HG03571 (cell line): ENCODE measurements around the gene RSRP1.

Experiments used
- ATAC-seq: cut with Tn5 transposase; IDR thresholded peaks from one replicate; pipeline ENCODE4 v1.9.1; 2021; ENCODE audit not compliant: unreplicated experiment

The RSRP1 gene

DNA sequence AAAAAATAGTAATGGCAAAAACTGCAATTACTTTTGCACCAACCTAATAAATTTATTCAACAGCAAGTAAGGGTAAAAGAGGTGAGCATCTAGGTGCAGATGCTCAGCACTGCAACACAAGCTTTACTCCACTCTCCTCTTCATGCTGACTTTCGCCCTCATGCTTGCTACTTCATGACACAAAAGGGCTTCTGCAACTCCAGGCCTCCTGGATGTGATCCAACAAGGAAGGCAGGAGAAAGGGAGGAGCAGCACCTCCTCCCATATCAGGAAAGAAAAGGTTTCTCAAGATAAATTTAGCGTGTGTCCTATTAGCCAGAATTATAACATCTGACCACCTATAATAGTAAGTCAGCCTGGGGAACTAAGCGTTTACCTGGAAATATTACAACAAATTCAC, 26.6 kb downstream of the RSRP1 start:
- ATAC-seq, result no peak

DNA sequence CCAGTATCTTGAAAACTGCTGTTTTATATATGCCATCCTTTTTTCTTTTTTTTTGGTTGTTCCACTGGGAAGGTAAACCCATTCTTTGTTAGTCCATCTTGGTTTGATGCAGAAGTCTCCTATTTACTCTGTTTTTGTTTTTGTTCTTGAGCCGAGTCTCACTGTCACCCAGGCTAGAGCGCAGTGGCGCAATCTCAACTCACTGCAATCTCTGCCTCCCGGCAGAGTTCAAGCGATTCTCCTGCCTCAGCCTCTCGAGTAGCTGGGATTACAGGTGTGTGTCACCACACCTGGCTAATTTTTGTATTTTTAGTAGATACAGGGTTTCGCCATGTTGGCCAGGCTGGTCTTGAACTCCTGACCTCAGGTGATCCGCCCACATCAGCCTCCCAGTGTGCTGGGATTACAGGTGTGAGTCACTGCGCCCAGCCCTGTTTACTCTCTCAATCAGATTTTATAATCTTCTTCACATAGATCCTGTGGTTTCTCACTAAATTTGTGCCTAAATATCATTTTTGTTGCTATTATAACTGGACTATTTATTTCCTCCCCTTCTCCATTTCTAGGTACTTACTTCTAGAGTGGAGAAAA, 27.5 kb downstream of the RSRP1 start:
- ATAC-seq, result no peak

DNA sequence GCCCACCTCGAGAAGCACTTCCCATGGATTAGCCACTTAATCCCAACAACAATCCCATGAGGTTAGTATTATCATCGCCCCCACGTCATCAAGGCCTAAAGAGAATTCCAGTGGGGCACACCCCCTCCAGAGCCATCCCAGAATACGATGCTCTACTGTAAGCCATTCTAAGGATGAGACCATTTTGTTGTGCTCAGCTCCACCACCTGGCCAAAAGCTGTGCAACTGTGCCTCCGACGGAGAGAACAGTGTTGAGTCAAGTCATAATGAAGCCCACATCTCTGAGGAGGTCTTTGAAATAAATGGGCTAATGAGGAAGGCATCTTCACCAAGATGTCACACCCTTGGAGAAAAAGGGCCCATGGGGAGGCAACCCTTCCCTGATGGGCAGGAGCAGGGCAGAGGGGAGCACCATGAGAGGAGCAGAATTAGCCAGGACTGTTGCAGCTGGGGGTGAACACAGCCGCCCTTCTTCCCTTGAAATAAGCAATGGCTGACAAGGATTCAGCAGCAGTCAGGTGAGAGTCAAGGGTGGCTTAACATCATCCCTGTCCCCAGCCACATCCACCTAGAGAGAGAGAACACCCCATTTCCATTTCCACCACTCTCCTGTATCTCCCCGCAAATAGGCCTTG, 29.5 kb downstream of the RSRP1 start:
- ATAC-seq, result no peak

DNA sequence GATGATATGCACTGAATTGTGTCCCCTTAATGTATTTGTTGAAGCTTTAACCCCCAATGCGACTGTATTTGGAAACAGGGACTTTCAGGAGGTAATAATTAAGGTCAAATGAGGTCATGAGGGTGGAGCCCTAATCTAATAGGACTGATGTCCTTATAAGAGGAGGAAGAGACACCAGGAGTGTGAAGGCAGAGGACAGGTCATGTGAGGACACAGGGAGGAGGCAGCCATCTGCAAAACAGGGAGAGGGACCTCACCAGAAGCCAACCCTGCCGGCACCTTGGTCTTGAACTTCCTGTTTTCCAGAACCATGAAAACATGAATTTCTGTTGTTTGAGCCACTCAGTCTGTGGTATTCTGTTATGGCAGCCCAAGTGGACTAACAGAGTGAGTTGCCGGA, 30.2 kb downstream of the RSRP1 start:
- no peak for ATAC-seq

DNA sequence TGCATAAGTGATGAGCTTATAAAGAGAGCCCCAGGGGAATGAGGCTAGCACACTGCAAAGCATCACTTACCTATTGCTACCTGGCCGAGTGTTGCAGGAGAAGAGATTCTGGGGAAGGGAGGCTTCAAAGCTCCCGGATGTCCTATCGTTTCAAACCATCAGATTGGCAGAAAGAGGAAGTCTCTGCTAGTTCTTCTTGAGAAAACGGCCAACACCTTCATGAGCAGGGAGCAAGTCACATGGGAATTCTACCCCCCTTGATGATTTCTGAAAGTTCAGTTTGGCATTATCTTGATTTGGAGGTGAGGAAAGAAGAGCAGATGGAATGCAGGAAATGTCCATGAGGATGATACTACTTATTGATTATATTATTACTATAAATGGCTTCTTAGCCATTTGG, 31.1 kb downstream of the RSRP1 start:
- no peak for ATAC-seq

DNA sequence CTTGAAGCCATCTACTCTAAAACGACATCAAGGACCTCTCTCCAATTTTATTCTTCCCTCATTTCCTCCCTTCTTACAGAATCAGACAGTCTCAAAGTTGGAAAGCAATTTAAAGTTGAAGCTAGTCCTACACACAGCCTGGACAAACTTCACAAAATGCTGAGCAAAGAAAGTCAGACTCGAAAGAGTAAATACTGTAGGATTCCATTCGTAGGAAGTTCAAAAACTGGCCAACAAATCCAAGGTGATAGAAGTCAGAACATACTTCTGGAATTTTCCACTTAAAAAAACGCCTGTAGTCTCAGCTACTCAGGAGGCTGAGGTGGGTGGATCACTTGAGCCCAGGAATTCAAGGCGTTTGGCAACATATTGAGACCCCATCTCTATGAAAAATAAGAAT, 34.5 kb downstream of the RSRP1 start:
- no peak for ATAC-seq

DNA sequence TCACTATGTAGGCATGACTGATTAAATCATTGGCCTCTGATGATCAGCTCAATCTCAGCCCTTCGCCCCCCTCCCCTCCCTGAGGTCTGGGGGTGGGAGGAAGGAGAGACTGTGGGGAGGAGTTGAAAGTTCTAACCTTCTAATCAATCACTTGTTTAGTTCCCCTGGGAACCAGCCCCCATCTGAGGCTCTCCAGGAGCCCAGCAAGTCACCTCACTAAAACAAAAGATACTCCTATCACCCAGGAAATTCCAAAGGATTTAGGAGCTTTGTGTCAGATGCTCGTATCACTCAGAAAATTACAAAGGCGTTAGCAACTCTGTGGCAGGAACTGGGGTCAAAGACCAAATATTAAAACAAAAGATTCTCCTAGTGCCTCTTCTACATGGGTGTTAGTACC, 36.5 kb downstream of the RSRP1 start:
- no peak for ATAC-seq

DNA sequence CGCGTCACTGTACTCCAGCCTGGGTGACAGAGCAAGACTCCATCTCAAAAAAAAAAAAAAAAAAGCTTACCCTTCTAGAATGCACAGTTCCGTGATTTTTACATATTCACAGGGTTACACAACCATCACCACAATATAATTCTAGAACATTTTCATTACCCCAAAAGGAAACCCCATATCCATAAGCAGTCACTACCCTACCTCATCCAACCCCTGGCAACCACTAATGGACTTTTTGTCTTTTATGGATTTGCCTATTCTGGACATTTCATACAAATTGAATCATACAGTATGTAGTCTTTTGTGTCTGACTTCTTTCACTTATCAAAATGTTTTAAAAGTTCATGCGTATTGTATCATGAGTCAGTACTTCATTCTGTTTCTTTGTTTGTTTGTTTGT, 37.7 kb downstream of the RSRP1 start:
- no peak for ATAC-seq

DNA sequence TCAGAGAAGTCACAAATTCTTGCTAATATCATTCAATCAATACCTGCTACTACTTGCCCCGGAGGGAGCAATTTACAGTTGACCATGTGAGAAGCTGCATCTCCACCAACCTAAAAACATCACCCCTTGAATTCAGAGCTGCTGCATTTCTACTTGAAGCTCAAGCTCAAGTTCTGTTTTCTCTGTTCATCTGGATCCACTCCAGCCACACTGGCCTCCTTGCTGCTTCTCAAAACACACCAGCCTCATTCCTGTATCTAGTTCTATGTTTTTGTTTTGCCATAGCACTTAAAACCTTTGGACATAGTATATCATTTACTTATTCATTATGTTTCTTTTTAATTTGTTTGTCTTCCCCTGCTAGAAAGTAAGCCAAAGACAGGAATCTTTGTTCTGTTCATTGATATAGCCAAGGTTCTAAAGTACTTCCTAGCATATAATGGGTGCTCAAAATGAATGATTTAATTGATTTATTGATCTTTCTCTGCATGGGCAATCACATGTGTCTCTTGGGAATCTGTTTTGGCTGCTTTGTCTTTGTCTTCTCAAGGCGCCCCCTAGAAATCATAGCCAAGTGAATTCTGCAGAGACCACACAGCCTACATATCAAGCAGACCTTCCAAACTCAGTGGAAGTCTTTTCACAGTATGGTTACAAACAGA, 38.6 kb downstream of the RSRP1 start:
- ATAC-seq, result no peak

DNA sequence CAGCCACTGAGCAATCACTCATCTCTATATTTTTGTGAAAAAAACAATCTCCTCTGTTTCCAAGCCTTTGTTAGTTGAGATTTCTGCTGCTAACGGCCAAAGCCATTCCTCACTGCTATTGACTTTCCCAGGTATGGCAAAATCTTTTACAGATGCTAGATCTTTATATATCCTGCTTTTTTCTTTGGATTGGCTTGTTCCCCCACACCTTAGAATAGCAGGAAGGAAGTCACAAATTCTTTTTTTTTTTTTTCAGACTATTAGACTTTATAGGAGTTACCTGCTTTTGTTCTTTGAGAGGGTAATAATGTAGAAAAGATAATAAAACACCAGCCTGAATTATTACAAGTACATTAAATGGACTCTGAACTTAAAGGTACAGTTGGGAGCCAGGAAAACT, 39.2 kb downstream of the RSRP1 start:
- no peak for ATAC-seq

DNA sequence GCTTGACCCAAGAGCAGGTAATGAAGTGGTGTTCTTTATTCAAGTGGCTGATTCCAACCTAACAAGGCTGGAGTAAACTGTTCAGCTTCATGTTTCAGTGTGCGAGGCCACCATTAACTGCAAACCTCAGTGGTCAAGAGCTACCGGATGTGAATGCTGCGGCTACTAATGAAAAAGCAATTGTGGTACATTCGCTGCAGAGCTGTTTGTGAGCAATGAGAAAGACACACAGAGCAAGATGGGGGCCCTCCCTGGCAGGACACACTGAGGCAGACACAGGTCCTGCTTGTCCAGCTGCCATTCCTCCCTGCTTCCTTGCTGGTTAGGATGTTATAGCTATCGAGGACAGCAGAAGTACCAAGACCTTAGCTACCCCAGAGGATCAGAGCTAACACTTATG, 41.1 kb downstream of the RSRP1 start:
- ATAC-seq, result no peak

DNA sequence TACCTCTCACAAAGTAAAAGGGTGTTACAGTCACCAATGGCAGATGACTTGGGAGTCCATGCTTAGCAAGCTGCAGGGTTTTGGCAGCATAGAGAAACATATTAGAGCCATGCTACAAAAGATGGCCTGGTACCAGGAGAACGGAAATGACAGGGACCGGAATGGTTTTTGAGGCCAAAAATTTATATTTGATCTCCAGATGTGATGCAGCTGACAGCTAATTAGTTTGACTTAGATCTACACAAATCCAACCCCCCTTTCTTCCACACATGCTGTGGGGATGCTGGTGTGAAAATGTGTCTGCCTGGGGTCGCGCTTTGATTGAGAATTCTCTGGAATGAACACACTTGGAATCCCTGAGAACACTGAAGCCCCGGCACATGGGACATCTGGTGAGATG, 41.5 kb downstream of the RSRP1 start:
- no peak for ATAC-seq

DNA sequence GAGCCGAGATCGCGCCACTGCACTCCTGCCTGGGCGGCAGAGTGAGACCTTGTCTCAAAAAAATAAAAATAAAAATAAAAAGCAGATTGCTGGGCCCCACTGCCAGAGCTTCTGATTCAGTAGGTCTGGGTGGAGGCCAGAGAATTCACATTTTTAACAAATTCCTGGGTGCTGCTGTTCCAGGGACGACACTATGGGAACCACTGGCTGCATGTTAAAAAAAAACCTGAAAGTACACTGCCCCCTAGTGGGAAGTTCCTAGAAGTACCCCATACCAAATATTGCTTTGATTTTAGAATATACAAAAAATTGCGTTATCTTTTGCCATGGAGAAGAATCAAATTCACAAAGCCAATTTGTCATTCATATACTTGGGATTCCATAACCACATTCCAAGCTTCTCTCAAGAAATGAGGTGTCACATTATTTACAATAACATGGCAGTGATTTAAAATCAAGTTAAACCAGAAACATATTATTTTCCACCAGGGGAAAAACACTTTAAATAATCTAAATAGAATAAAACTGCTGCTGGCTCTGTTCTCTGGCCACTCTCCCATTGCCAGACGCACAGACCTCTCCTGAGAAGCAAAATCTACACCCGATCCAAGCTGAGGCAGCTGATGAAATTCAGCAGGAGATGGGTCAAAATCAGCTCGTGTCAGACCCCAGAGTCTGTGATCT, 42.3 kb downstream of the RSRP1 start:
- no peak for ATAC-seq

DNA sequence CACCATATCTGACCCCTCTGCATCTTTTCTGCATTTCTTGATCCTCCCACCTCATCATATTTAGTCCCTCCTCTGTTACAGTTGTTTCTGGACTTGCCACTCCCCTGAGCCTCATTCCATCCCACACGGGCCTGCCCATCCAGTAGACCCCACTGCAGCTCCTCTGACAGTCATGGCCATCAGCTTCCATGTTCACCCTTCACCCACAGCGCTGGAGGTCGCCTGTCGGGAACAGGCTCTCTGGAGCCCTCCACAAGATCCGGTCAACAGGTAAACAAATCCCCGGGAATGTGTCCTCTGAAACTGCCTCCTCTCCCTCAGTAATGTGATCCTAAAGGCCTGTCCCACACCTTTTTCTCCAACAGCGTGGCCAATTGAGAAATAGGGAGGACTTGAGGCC, 46.2 kb downstream of the RSRP1 start:
- ATAC-seq, result no peak

DNA sequence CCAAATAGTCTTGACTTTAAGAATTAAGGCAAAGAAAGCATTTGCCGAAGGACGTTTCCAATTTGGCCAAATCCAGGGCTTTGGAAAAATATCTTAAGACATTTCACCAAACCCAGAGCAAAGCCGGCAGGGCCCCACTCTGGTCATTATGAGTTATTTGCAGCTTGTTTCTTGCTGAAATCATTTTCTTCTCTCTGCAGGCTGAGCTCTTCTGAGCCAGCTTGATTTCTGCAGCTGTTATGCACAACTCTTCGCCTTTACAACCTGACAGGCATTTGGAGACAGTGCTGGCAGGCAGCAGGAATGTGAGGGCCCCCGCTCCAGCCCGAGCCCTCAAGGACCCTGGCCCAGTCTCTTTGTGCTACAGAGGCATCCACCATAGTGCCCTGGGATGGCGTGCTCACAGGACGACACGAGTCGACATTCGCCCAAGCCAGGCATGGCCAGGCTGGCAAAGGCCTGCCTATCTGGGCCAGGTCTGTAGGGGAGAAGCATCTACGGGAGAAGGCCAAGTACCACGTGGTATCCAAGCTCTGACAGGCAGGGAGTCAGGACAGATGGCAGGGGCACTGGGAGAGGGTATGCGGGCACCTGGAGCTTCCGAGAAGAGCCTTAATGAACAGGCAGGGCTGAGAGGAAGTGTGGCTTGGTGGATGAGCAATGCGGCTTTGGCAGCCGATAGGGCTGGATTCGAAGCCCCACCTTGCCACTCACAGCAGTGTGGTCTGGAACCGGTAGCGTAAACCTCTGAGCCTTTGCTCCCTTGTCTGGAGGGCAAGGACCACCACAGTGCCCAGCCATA, 47.2 kb downstream of the RSRP1 start:
- ATAC-seq, result no peak

DNA sequence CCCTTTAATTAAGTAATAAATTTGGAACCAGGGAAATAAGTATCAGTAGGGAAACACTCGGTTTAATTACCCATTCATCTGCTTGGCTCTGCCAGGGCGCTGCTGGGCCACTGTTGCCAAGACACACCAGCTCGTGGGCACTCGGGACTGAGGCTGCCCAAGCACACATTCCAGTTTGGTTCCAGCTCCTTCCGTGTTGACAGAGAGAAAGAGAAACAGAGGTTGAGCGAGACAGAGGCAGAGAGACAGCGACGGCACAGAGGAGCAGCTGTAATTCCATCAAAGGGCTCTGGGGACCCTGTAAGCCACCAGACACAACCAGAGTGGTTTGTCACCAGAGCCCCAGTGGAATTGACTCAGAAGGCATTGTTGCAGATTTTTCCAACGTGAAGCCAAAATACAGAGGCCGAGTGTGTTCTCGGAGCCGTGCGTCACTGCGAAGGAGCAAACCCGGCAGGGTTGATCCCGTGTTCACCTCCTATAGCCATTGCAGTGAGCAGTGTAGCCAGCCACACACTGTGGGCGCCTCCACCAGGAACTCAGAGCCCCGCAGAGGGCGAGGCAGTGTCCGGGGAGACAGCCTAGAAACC, 48.5 kb downstream of the RSRP1 start:
- no peak for ATAC-seq

DNA sequence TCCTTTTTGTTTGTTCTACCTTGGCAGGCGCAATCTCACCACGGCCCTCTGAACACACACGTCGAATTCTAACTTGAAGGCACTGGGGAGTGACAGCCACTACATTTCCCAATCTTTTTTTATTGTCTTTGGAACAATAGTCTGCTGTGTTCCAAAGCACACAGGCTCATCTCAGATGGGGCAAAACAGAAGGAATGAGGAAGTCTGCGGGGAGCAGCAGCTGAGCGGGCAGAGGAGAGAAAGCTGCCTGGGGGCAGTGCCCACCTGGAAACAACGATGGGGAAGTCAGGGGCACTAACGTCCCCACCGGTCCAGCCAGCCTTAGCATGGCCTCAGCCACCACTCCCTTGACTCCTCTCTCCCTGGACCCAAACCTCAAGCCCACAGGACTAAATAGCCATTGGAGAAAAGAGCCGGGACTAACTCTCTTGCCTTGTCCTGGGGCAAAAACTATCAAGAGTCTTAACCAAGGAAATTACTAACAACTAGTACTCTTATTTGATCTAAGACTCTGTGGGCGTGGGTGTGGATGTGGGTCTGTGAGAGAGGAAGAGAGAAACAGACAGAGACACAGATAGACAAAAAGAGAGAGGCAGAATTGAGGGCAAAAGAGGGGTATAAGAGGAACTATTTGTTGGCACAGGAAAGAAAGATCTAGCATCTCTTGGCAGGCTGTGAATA, 49.1 kb downstream of the RSRP1 start:
- ATAC-seq, result no peak

DNA sequence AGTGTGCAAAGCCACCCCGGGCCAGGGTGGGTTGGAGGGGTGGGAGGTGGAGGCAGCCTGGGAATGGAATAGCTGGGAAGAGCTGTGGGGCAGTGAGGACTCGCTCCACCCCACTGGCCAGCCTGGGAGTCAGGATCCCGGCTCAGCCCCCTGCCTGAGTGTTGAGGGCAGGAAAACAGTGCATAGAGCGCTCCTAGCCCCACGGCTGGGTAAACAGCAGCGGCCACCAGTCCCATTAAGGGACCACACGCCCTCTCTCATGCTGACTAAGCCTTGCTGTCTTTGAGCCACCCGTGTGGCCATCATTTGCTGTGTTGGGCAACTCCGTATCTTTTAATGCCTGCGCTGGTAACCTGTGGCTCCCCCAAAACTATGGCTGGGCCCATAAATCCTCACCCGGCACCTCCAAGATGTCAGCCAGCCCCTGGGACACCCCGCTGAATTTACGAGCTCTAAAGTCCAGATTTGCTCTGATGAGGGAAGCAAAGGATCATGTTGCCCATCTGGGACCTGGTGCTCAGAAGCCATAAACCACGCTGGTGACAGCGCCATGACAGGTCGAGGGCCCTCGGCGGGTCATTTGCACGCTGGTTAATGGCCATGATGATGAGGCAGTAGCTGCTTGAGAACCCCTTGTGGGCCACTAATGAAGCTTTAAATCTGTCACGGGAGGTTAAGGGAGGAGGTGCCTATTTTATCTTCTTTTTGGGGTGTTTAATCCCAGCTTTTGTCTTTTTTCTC, 49.8 kb downstream of the RSRP1 start:
- ATAC-seq, result no peak

DNA sequence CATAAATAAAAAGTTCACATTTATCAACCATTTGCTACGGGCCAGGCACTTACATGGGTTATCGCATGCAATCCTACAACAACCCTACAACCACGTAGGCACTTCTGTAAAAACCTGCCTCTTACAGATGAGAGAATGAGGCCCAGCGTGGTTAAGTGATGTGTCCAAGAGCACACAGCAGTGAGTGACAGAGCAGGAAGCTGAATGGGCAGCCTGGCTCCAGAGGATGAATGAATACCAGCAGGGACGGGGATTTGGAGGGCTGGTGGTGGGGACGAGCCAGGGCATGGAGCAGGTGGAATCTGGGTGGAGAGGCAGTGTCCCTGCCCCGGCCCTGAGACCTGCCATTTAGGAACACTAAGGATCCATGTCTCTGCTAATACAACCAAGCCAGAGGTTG, 50.4 kb downstream of the RSRP1 start:
- no peak for ATAC-seq

DNA sequence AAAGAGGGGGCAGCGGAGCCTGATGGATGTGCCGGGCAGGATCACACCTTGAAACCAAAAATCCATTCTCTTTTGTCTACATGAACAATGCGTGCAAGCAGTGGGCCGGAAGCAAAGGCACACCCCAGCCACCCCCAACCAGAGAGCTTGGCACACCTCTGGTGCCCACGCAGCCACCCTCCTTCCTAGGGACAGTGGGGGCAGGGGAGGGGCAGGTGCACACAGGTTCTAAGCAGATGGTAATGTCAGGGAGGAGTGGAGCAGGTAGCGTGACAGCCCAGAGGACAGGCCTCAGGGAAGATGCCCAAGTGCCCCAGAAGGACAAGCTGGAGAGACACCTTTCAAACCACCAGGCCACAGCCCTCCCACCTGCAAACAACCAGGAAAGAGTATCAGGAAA, 51.4 kb downstream of the RSRP1 start:
- no peak for ATAC-seq
